ENCODE results near the gene RBMS1. TPM values are rescaled to one million over a fixed set of nuclear protein-coding genes. Genes with fewer than 3 reads are reported as not detected.

The RBMS1 gene
- total and polyA plus RNA-seq, 2 experiments from 2014 or later = 55.5 to 94.8 TPM

DNA sequence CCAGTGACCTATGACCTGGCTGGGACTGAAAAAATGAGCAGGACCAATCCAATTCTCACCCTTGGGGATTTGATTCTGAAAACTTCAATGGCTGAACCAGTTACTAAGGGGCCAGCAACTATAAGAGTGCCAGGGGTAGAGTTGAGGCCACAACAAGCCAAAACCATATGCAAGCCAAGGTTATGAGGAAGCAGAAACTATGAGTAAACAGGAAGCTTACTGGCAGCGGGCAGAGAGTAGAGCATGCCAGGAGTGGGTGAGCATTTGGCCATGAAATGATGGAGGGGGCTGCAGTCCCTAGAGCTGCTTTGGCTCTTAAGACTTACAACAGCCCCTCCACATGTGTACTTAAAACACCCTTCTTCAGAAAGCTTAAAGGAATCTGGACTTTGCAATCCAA lies 82.4 kb downstream of the RBMS1 start:
- no peak overlapping the region for H3K4me3 Mint-ChIP-seq
- peaks cover 30% of the 10 kb centered on the region for H3K4me1 Mint-ChIP-seq
- Histone ChIP-seq H3K4me1 (ENCODE audit: insufficient read depth) (peaks cover 30% of the 10 kb centered on the region), H3K9me2 (ENCODE audit: insufficient read depth) (no peaks in the 10 kb centered on the region), H3K36me3 (ENCODE audit: insufficient read depth) (no peaks in the 10 kb centered on the region), H2AFZ (no peak overlapping the region), H3K4me2 (no peak overlapping the region), H4K20me1 (replicated peaks; ENCODE audit: insufficient read depth) (peaks cover 3% of the 10 kb centered on the region; the same call in 1 of the 2 replicates), H3F3A (replicated peaks; ENCODE audit: low read depth) (0 out of 2 replicates have a peak, but pooled peaks cover 3% of the 10 kb centered on the region), H3K27me3 (ENCODE audit: insufficient read depth) (peaks cover 20% of the 10 kb centered on the region), H3K27ac (ENCODE audit: low read depth) (no peak overlapping the region), H3K4me3 (no peak overlapping the region), H3K79me2 (replicated peaks; ENCODE audit: insufficient read depth) (peaks cover 30% of the 10 kb centered on the region)
- no peak for ATAC-seq
- H3K36me3 Mint-ChIP-seq (ENCODE audit: low read depth) = no peaks in the 10 kb centered on the region; the same call in 2 of the 3 replicates
- H3K27me3 Mint-ChIP-seq (ENCODE audit: insufficient read depth, low read depth, poor library complexity) = peaks cover 20% of the 10 kb centered on the region
- no peak for DNase-seq (ENCODE audit: low spot score)
- H3K9me3 Mint-ChIP-seq = no peaks in the 10 kb centered on the region; the same call in 1 of the 3 replicates
- no peak overlapping the region for H3K27ac Mint-ChIP-seq
- TF ChIP-seq, protein P1, sequence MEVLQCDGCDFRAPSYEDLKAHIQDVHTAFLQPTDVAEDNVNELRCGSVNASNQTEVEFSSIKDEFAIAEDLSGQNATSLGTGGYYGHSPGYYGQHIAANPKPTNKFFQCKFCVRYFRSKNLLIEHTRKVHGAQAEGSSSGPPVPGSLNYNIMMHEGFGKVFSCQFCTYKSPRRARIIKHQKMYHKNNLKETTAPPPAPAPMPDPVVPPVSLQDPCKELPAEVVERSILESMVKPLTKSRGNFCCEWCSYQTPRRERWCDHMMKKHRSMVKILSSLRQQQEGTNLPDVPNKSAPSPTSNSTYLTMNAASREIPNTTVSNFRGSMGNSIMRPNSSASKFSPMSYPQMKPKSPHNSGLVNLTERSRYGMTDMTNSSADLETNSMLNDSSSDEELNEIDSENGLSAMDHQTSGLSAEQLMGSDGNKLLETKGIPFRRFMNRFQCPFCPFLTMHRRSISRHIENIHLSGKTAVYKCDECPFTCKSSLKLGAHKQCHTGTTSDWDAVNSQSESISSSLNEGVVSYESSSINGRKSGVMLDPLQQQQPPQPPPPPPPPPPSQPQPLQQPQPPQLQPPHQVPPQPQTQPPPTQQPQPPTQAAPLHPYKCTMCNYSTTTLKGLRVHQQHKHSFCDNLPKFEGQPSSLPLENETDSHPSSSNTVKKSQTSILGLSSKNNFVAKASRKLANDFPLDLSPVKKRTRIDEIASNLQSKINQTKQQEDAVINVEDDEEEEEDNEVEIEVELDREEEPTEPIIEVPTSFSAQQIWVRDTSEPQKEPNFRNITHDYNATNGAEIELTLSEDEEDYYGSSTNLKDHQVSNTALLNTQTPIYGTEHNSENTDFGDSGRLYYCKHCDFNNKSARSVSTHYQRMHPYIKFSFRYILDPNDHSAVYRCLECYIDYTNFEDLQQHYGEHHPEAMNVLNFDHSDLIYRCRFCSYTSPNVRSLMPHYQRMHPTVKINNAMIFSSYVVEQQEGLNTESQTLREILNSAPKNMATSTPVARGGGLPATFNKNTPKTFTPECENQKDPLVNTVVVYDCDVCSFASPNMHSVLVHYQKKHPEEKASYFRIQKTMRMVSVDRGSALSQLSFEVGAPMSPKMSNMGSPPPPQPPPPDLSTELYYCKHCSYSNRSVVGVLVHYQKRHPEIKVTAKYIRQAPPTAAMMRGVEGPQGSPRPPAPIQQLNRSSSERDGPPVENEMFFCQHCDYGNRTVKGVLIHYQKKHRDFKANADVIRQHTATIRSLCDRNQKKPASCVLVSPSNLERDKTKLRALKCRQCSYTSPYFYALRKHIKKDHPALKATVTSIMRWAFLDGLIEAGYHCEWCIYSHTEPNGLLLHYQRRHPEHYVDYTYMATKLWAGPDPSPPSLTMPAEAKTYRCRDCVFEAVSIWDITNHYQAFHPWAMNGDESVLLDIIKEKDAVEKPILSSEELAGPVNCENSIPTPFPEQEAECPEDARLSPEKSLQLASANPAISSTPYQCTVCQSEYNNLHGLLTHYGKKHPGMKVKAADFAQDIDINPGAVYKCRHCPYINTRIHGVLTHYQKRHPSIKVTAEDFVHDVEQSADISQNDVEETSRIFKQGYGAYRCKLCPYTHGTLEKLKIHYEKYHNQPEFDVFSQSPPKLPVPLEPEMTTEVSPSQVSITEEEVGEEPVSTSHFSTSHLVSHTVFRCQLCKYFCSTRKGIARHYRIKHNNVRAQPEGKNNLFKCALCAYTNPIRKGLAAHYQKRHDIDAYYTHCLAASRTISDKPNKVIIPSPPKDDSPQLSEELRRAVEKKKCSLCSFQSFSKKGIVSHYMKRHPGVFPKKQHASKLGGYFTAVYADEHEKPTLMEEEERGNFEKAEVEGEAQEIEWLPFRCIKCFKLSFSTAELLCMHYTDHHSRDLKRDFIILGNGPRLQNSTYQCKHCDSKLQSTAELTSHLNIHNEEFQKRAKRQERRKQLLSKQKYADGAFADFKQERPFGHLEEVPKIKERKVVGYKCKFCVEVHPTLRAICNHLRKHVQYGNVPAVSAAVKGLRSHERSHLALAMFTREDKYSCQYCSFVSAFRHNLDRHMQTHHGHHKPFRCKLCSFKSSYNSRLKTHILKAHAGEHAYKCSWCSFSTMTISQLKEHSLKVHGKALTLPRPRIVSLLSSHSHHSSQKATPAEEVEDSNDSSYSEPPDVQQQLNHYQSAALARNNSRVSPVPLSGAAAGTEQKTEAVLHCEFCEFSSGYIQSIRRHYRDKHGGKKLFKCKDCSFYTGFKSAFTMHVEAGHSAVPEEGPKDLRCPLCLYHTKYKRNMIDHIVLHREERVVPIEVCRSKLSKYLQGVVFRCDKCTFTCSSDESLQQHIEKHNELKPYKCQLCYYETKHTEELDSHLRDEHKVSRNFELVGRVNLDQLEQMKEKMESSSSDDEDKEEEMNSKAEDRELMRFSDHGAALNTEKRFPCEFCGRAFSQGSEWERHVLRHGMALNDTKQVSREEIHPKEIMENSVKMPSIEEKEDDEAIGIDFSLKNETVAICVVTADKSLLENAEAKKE (CRISPR knock-in tag; IDR thresholded peaks at IDR 0.05) = no peak
- TF ChIP-seq CREB1 (CRISPR knock-in tag; IDR thresholded peaks at IDR 0.05; ENCODE audit: low read depth) (no peak), ZNF114 (CRISPR knock-in tag; IDR thresholded peaks at IDR 0.05) (no peak), STAT1 (IDR thresholded peaks at IDR 0.05; ENCODE audit: unreplicated experiment) (no peak)
- TF ChIP-seq, protein P2, sequence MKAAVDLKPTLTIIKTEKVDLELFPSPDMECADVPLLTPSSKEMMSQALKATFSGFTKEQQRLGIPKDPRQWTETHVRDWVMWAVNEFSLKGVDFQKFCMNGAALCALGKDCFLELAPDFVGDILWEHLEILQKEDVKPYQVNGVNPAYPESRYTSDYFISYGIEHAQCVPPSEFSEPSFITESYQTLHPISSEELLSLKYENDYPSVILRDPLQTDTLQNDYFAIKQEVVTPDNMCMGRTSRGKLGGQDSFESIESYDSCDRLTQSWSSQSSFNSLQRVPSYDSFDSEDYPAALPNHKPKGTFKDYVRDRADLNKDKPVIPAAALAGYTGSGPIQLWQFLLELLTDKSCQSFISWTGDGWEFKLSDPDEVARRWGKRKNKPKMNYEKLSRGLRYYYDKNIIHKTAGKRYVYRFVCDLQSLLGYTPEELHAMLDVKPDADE (IDR thresholded peaks at IDR 0.05) = no peak

All from GM23338 (cell line).